Stomach smooth muscle (tissue), 2 donors: ENCODE data around the gene OPRD1.
"Not testable (repeated sequence)": the region's sequence is repeated elsewhere in the genome, so short reads cannot be mapped to it uniquely, and the experiment has no call there.

Experiments used
- H3K27ac ChIP-seq: one replicate; pipeline ENCODE4 v1.7.0; 2013; ENCODE audit warnings: mild to moderate bottlenecking, low read length, inconsistent platforms
- H3K27me3 ChIP-seq, 2 donors: one replicate each; pipeline ENCODE4 v1.7.0; 2013; ENCODE audit warnings: low read length in 2 of 2; ENCODE audit not compliant: insufficient read depth in 2 of 2, control insufficient read depth in 1 of 2
- H3K36me3 ChIP-seq, 2 donors: one replicate each; pipeline ENCODE4 v1.7.0; 2013; ENCODE audit warnings: low read length in 2 of 2; ENCODE audit not compliant: control insufficient read depth in 2 of 2, insufficient read depth in 2 of 2
- H3K4me1 ChIP-seq: one replicate; pipeline ENCODE4 v1.7.0; 2013; ENCODE audit warnings: low read length; ENCODE audit not compliant: control insufficient read depth, insufficient read depth
- H3K4me3 ChIP-seq, 2 donors: one replicate each; pipeline ENCODE4 v1.7.0; 2013; ENCODE audit warnings: low read length in 2 of 2
- H3K9ac ChIP-seq, 2 donors: one replicate each; pipeline ENCODE4 v1.7.0; 2013; ENCODE audit warnings: low read length in 2 of 2, mild to moderate bottlenecking in 1 of 2
- H3K9me3 ChIP-seq, 2 donors: one replicate each; pipeline ENCODE4 v1.7.0; 2013; ENCODE audit warnings: low read length in 2 of 2; ENCODE audit not compliant: control insufficient read depth in 2 of 2
- donor health status: healthy.
- donor health status: Pancreatic carcinoma.

The OPRD1 gene

GRCh38 chr1:28811766-28812668, at the start of gene OPRD1:
Gene OPRD1, plus strand, starts transcription at chr1:28812170. Its CDS starts 214 bp downstream, at chr1:28812384.
- Histone ChIP-seq H3K27me3 (peaks cover 36 to 38% of the 10 kb centered on the region in 2 donors), H3K4me1 (peaks cover 2% of the 10 kb centered on the region)

GRCh38 chr1:28766532-28767183, 45.3 kb upstream of the OPRD1 start:
- Histone ChIP-seq H3K4me1 (no peaks in the 10 kb centered on the region), H3K36me3 (peaks cover 8 to 10% of the 10 kb centered on the region in 2 donors), H3K27me3 (no peaks in the 10 kb centered on the region), H3K9me3 (no peaks in the 10 kb centered on the region), H3K4me3 (no peak overlapping the region), H3K9ac (no peak overlapping the region), H3K27ac (no peak overlapping the region)

More at GRCh38 chr1:28811766-28812668, at the start of gene OPRD1:
- H3K36me3 ChIP-seq, result no peaks in the 10 kb centered on the region
- no peak within 1 kb of the TSS for H3K27ac ChIP-seq
- H3K9me3 ChIP-seq, result no peaks in the 10 kb centered on the region
- no peak within 1 kb of the TSS for H3K9ac ChIP-seq
- no peak within 1 kb of the TSS for H3K4me3 ChIP-seq

- Histone ChIP-seq H3K36me3 (peaks cover 9 to 14% of the 10 kb centered on the region in 2 donors), H3K9me3 (no peaks in the 10 kb centered on the region), H3K4me3 (no peak overlapping the region), H3K9ac (no peak overlapping the region), H3K4me1 (peaks cover 10% of the 10 kb centered on the region), H3K27ac (no peak overlapping the region), H3K27me3 (no peaks in the 10 kb centered on the region)
These were observed 41.3 kb upstream of the OPRD1 start for GRCh38 chr1:28770601-28771165.

- H3K27ac ChIP-seq, result not testable (repeated sequence)
- H3K36me3 ChIP-seq, result peaks cover 5 to 11% of the 10 kb centered on the region in 2 donors
These were observed 40.0 kb upstream of the OPRD1 start for GRCh38 chr1:28771921-28772320.

GRCh38 chr1:28773105-28773504, 38.9 kb upstream of the OPRD1 start:
- Histone ChIP-seq H3K36me3 (peaks cover 5 to 11% of the 10 kb centered on the region in 2 donors), H3K9ac (no peak overlapping the region), H3K4me3 (no peak overlapping the region)

More at GRCh38 chr1:28771921-28772320, 40.0 kb upstream of the OPRD1 start:
- not testable (repeated sequence) for H3K9me3 ChIP-seq, H3K9ac ChIP-seq, H3K27me3 ChIP-seq, H3K4me3 ChIP-seq
- peaks cover 10% of the 10 kb centered on the region for H3K4me1 ChIP-seq

GRCh38 chr1:28775121-28775942, 36.6 kb upstream of the OPRD1 start:
- Histone ChIP-seq H3K27ac (no peak overlapping the region), H3K4me3 (peak overlapping the region; percentile 61 to 77), H3K36me3 (peaks cover 2 to 6% of the 10 kb centered on the region in 2 donors), H3K9ac (peak overlapping the region; percentile 14 to 51), H3K27me3 (no peaks in the 10 kb centered on the region), H3K4me1 (peaks cover 10% of the 10 kb centered on the region), H3K9me3 (no peaks in the 10 kb centered on the region)

More at GRCh38 chr1:28773105-28773504, 38.9 kb upstream of the OPRD1 start:
- no peaks in the 10 kb centered on the region for H3K27me3 ChIP-seq
- no peak overlapping the region for H3K27ac ChIP-seq
- peaks cover 10% of the 10 kb centered on the region for H3K4me1 ChIP-seq
- no peaks in the 10 kb centered on the region for H3K9me3 ChIP-seq

- no peak overlapping the region for H3K9ac ChIP-seq
- peaks cover 10% of the 10 kb centered on the region for H3K4me1 ChIP-seq
- no peaks in the 10 kb centered on the region for H3K27me3 ChIP-seq
- no peaks in the 10 kb centered on the region for H3K9me3 ChIP-seq
- H3K27ac ChIP-seq, result no peak overlapping the region
- H3K4me3 ChIP-seq, result no peak overlapping the region
- H3K36me3 ChIP-seq, result peaks cover 2 to 6% of the 10 kb centered on the region in 2 donors
These were observed 35.6 kb upstream of the OPRD1 start for GRCh38 chr1:28776341-28776740.

GRCh38 chr1:28778021-28778420, 33.9 kb upstream of the OPRD1 start:
- Histone ChIP-seq H3K4me1 (peaks cover 10% of the 10 kb centered on the region), H3K9ac (no peak overlapping the region), H3K27me3 (no peaks in the 10 kb centered on the region), H3K9me3 (no peaks in the 10 kb centered on the region), H3K4me3 (no peak overlapping the region), H3K27ac (no peak overlapping the region), H3K36me3 (peaks cover 0 to 2% of the 10 kb centered on the region in 2 donors)

GRCh38 chr1:28779751-28780408, 32.1 kb upstream of the OPRD1 start:
- no peak overlapping the region for H3K4me3 ChIP-seq
- H3K36me3 ChIP-seq, result no peaks in the 10 kb centered on the region
- no peak overlapping the region for H3K9ac ChIP-seq
- no peak overlapping the region for H3K27ac ChIP-seq
- no peaks in the 10 kb centered on the region for H3K27me3 ChIP-seq
- H3K4me1 ChIP-seq, result peaks cover 9% of the 10 kb centered on the region
- no peaks in the 10 kb centered on the region for H3K9me3 ChIP-seq

GRCh38 chr1:28781305-28781704, 30.7 kb upstream of the OPRD1 start:
- Histone ChIP-seq H3K9ac (no peak overlapping the region), H3K4me1 (no peaks in the 10 kb centered on the region), H3K27me3 (no peaks in the 10 kb centered on the region), H3K9me3 (no peaks in the 10 kb centered on the region), H3K4me3 (no peak overlapping the region), H3K36me3 (no peaks in the 10 kb centered on the region), H3K27ac (no peak overlapping the region)
